HepG2 (cell line): ENCODE results near the gene RABGGTA. TPM values are rescaled to one million over a fixed set of nuclear protein-coding genes. Genes with fewer than 3 reads are reported as not detected.

Experiments used
- ASH2L ChIP-seq: fragments of 300-600, 200-600 bp; sonication (generic); IDR thresholded peaks from 2 replicates; pipeline ENCODE4 v1.7.0; 2017; ENCODE audit warnings: low read depth, mild to moderate bottlenecking, moderate library complexity, mixed read lengths, low read length; ENCODE audit not compliant: insufficient read length
- ATF7-NPFF ChIP-seq: sonication (generic); formaldehyde crosslinking; IDR thresholded peaks from 2 replicates; pipeline ENCODE4 v1.8.1; 2023; ENCODE audit warnings: mild to moderate bottlenecking, low read depth, missing genetic modification reagents, moderate library complexity
- MED13 ChIP-seq: sonication (generic); formaldehyde crosslinking; IDR thresholded peaks from 2 replicates; pipeline ENCODE4 v1.5.0; 2020; ENCODE audit warnings: missing genetic modification reagents
- MEF2D ChIP-seq: sonication (generic); formaldehyde crosslinking; IDR thresholded peaks from 2 replicates; pipeline ENCODE4 v1.5.1; 2020; ENCODE audit warnings: mild to moderate bottlenecking, missing genetic modification reagents
- PPARG ChIP-seq: conservative IDR thresholded peaks from 2 replicates; pipeline ENCODE4 v1.6.1; 2016; ENCODE audit warnings: missing biosample characterization, missing genetic modification reagents
- RXRB ChIP-seq: IDR thresholded peaks from 2 replicates; pipeline ENCODE4 v1.6.1; 2016; ENCODE audit warnings: borderline replicate concordance, missing genetic modification reagents, missing compliant biosample characterization
- SP2 ChIP-seq: sonication (generic); formaldehyde crosslinking; IDR thresholded peaks from 2 replicates; pipeline ENCODE4 v1.5.1; 2020; ENCODE audit warnings: mild to moderate bottlenecking, missing genetic modification reagents
- STAT5B ChIP-seq: sonication (generic); formaldehyde crosslinking; IDR thresholded peaks from 2 replicates; pipeline ENCODE4 v1.4.0; 2020; ENCODE audit warnings: missing genetic modification reagents
- ZNF343 ChIP-seq: sonication (generic); formaldehyde crosslinking; IDR thresholded peaks from 2 replicates; pipeline ENCODE4 v1.4.0; 2020; ENCODE audit warnings: mild to moderate bottlenecking, missing genetic modification reagents
- ZNF607 ChIP-seq: sonication (generic); formaldehyde crosslinking; IDR thresholded peaks from 2 replicates; pipeline ENCODE4 v1.5.1; 2020; ENCODE audit warnings: missing genetic modification reagents, mild to moderate bottlenecking, borderline replicate concordance
- polyA plus RNA-seq, 8 experiments: library from polyadenylated mRNA; depleted of rRNA in 3 of 8; stranded (reverse) in 7 of 8; unstranded in 1 of 8; fragments of >200 nt; fragmentation: Illumina TruSeq in 4 of 8; extraction: Trizol in 4 of 8; gene quantifications; 2 replicates each; pipeline versions ENCODE4 v1.2.1 to v1.2.3, GENCODE V29; 2011 to 2016; ENCODE audit warnings: low read depth in 4 of 8, missing spikeins in 1 of 8, mixed read lengths in 1 of 8; ENCODE audit not compliant: insufficient read depth in 1 of 8
- total RNA-seq, 5 experiments: library from RNA; depleted of rRNA; stranded (reverse); fragments of >200 nt; fragmentation: Illumina TruSeq; extraction: Trizol; gene quantifications; 2 replicates each; pipeline ENCODE4 v1.2.3, GENCODE V29; 2016; ENCODE audit warnings: low read depth in 1 of 5
- TF ChIP-seq, protein P1 (sequence below): sonication (generic); formaldehyde crosslinking; IDR thresholded peaks from 2 replicates; pipeline ENCODE4 v1.4.0; 2020; ENCODE audit warnings: mild to moderate bottlenecking, missing genetic modification reagents
- TF ChIP-seq, protein P2 (sequence below): sonication (generic); formaldehyde crosslinking; IDR thresholded peaks from 2 replicates; pipeline ENCODE4 v1.8.0; 2022; ENCODE audit warnings: mild to moderate bottlenecking, missing genetic modification reagents, moderate library complexity
- TF ChIP-seq, protein P3 (sequence below): sonication (generic); formaldehyde crosslinking; IDR thresholded peaks from 2 replicates; pipeline ENCODE4 v1.5.0; 2020; ENCODE audit warnings: mild to moderate bottlenecking, missing genetic modification reagents
- TF ChIP-seq, protein P4 (sequence below): sonication (generic); IDR thresholded peaks from 2 replicates; pipeline ENCODE4 v1.6.1; 2016; ENCODE audit warnings: low read depth, borderline replicate concordance
- TF ChIP-seq, protein P5 (sequence below): IDR thresholded peaks from 2 replicates; pipeline ENCODE4 v1.6.1; 2012; ENCODE audit warnings: low read depth, low read length, improper control_type of control experiment
- TF ChIP-seq, protein P6 (sequence below): fragments of 450-650 bp; IDR thresholded peaks from 2 replicates; pipeline ENCODE4 v1.6.1; 2016

RABGGTA gene
- total and polyA plus RNA-seq, 2 of the 13 experiments (the other 11 are each of a cell fraction or from before 2014, with no cell fraction given): 57.9 to 90.8 TPM

DNA sequence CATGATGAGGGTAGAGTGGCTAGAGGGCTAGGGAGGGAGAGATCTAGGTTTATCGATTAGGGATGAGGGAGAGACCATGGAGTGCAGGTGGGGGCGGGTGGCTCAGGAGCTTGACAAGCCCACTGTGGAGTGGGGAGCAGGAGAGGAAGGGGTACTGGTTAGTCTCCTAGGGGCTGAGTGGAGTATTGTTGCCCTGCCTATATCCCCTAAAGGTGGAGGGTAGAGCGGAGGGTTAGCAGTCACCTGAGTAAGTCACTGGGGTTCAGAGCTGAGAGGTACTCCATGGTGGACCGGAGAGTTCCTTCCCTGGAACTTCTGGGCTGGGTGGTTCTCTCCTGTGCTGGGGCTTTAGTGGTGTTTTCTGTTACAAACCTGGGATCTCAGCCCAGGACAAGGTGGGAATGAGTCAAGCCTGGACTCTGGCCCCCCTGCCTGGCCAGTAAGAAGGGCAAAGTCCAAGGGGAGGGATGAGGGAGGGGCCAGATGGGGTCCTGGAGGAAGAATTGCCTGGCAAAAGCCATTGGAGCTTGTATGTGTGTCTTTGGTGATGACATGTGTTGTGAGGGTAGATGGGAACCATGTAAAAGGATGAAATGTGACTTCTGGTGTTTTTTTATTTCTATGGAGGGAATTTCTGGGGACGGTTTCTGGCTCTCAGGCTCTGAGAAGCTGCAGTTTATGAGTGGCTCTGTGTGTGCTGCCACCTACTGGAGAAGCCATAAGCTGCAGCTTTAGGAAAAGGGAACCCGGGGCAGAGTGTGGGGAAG, 36.4 kb upstream of the RABGGTA start, which contains the start of gene CIDEB (continued):
- TF ChIP-seq MED13 (CRISPR knock-in tag): no peak; the same call in 1 of the 2 replicates
- peak; percentile 54 for TF ChIP-seq ZNF607 (CRISPR knock-in tag)
- TF ChIP-seq, protein P1, sequence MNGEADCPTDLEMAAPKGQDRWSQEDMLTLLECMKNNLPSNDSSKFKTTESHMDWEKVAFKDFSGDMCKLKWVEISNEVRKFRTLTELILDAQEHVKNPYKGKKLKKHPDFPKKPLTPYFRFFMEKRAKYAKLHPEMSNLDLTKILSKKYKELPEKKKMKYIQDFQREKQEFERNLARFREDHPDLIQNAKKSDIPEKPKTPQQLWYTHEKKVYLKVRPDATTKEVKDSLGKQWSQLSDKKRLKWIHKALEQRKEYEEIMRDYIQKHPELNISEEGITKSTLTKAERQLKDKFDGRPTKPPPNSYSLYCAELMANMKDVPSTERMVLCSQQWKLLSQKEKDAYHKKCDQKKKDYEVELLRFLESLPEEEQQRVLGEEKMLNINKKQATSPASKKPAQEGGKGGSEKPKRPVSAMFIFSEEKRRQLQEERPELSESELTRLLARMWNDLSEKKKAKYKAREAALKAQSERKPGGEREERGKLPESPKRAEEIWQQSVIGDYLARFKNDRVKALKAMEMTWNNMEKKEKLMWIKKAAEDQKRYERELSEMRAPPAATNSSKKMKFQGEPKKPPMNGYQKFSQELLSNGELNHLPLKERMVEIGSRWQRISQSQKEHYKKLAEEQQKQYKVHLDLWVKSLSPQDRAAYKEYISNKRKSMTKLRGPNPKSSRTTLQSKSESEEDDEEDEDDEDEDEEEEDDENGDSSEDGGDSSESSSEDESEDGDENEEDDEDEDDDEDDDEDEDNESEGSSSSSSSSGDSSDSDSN (CRISPR knock-in tag): peak; percentile 71
- peak; percentile 93 for TF ChIP-seq RXRB (CRISPR knock-in tag)
- peak; percentile 79; the same call in 1 of the 2 replicates for TF ChIP-seq ATF7-NPFF (CRISPR knock-in tag)
- TF ChIP-seq, protein P2, sequence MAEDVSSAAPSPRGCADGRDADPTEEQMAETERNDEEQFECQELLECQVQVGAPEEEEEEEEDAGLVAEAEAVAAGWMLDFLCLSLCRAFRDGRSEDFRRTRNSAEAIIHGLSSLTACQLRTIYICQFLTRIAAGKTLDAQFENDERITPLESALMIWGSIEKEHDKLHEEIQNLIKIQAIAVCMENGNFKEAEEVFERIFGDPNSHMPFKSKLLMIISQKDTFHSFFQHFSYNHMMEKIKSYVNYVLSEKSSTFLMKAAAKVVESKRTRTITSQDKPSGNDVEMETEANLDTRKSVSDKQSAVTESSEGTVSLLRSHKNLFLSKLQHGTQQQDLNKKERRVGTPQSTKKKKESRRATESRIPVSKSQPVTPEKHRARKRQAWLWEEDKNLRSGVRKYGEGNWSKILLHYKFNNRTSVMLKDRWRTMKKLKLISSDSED: no peak
- TF ChIP-seq, protein P3, sequence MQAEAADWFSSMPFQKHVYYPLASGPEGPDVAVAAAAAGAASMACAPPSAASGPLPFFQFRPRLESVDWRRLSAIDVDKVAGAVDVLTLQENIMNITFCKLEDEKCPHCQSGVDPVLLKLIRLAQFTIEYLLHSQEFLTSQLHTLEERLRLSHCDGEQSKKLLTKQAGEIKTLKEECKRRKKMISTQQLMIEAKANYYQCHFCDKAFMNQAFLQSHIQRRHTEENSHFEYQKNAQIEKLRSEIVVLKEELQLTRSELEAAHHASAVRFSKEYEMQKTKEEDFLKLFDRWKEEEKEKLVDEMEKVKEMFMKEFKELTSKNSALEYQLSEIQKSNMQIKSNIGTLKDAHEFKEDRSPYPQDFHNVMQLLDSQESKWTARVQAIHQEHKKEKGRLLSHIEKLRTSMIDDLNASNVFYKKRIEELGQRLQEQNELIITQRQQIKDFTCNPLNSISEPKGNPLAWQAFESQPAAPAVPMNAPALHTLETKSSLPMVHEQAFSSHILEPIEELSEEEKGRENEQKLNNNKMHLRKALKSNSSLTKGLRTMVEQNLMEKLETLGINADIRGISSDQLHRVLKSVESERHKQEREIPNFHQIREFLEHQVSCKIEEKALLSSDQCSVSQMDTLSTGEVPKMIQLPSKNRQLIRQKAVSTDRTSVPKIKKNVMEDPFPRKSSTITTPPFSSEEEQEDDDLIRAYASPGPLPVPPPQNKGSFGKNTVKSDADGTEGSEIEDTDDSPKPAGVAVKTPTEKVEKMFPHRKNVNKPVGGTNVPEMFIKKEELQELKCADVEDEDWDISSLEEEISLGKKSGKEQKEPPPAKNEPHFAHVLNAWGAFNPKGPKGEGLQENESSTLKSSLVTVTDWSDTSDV: peak; percentile 95
- TF ChIP-seq, protein P4, sequence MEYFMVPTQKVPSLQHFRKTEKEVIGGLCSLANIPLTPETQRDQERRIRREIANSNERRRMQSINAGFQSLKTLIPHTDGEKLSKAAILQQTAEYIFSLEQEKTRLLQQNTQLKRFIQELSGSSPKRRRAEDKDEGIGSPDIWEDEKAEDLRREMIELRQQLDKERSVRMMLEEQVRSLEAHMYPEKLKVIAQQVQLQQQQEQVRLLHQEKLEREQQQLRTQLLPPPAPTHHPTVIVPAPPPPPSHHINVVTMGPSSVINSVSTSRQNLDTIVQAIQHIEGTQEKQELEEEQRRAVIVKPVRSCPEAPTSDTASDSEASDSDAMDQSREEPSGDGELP: peak; percentile 86; the same call in 1 of the 2 replicates
- TF ChIP-seq, protein P5, sequence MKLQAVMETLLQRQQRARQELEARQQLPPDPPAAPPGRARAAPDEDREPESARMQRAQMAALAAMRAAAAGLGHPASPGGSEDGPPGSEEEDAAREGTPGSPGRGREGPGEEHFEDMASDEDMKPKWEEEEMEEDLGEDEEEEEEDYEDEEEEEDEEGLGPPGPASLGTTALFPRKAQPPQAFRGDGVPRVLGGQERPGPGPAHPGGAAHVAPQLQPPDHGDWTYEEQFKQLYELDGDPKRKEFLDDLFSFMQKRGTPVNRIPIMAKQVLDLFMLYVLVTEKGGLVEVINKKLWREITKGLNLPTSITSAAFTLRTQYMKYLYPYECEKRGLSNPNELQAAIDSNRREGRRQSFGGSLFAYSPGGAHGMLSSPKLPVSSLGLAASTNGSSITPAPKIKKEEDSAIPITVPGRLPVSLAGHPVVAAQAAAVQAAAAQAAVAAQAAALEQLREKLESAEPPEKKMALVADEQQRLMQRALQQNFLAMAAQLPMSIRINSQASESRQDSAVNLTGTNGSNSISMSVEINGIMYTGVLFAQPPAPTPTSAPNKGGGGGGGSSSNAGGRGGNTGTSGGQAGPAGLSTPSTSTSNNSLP: no peak
- TF ChIP-seq ASH2L: peak; percentile 99
- TF ChIP-seq MEF2D (CRISPR knock-in tag): peak; percentile 97
- peak; percentile 95 for TF ChIP-seq STAT5B (CRISPR knock-in tag)
- peak; percentile 57; the same call in 1 of the 2 replicates for TF ChIP-seq PPARG (CRISPR knock-in tag)
- TF ChIP-seq ZNF343 (CRISPR knock-in tag): peak; percentile 97
- TF ChIP-seq SP2 (CRISPR knock-in tag): peak; percentile 39; the same call in 1 of the 2 replicates
- TF ChIP-seq, protein P6, sequence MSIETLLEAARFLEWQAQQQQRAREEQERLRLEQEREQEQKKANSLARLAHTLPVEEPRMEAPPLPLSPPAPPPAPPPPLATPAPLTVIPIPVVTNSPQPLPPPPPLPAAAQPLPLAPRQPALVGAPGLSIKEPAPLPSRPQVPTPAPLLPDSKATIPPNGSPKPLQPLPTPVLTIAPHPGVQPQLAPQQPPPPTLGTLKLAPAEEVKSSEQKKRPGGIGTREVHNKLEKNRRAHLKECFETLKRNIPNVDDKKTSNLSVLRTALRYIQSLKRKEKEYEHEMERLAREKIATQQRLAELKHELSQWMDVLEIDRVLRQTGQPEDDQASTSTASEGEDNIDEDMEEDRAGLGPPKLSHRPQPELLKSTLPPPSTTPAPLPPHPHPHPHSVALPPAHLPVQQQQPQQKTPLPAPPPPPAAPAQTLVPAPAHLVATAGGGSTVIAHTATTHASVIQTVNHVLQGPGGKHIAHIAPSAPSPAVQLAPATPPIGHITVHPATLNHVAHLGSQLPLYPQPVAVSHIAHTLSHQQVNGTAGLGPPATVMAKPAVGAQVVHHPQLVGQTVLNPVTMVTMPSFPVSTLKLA: 0 out of 2 replicates have a peak, but pooled peaks have one; percentile 48
